Measurements from ENCODE around the gene SARS1. TPM values are rescaled to one million over a fixed set of nuclear protein-coding genes. Genes with fewer than 3 reads are reported as not detected.

SARS1 gene
- polyA plus RNA-seq, 1 of the 3 experiments (the other 2 are of a cell fraction), result 98.3 TPM

- TF ChIP-seq ZBTB33 (IDR thresholded peaks at IDR 0.05; ENCODE audit: borderline replicate concordance, low read depth), result no peak
These were observed 34.7 kb downstream of the SARS1 start (continued) for GRCh38 chr1:109248444-109248796.

- Histone ChIP-seq H3K9me3 (no peaks in the 10 kb centered on the region), H4K20me1 (ENCODE audit: insufficient read depth) (no peaks in the 10 kb centered on the region), H2AFZ (ENCODE audit: low read depth) (peak within 1 kb of the TSS; percentile 63; the same call in 1 of the 2 replicates), H3K36me3 (replicated peaks in 1 of 2; ENCODE audit: control insufficient read depth in 1 of 2, insufficient read depth in 2 of 2, low read length in 1 of 2) (no peaks in the 10 kb centered on the region), H3K4me1 (ENCODE audit: control insufficient read depth in 1 of 2, insufficient read depth in 2 of 2, low read depth in 1 of 2, low read length in 1 of 2) (peaks cover 0 to 31% of the 10 kb centered on the region in 2 experiments; a peak in 1 of 4 replicates), H3K4me3 (ENCODE audit: low read depth in 2 of 2, low read length in 1 of 2) (peak within 1 kb of the TSS; percentile 58 to 70), H3K9ac (no peak within 1 kb of the TSS), H3K27me3 (ENCODE audit: insufficient read depth) (no peaks in the 10 kb centered on the region), H3K27ac (ENCODE audit: low read depth in 2 of 2, low read length in 1 of 2) (peak within 1 kb of the TSS in 1 of 2 experiments; percentile 62; a peak in 1 of 4 replicates), H3K79me2 (ENCODE audit: insufficient read depth) (no peaks in the 10 kb centered on the region), H3F3A (replicated peaks; ENCODE audit: insufficient read depth) (no peaks in the 10 kb centered on the region), H3K4me2 (peak within 1 kb of the TSS; percentile 70), H3K9me2 (no peaks in the 10 kb centered on the region)
- peak; percentile 95 for DNase-seq
- no peak for TF ChIP-seq YY1 (IDR thresholded peaks at IDR 0.05; ENCODE audit: low read depth)
- peak; percentile 81 for TF ChIP-seq MAX (IDR thresholded peaks at IDR 0.05; ENCODE audit: low read depth)
- TF ChIP-seq GATA2 (CRISPR knock-in tag; IDR thresholded peaks at IDR 0.05), result no peak
- no peak for TF ChIP-seq GABPA (IDR thresholded peaks at IDR 0.05; ENCODE audit: low read depth)
- 41% methylated on average over 22 of the region's 49 CpGs for WGBS (ENCODE audit: low lambda C conversion rate)
- CTCF ChIA-PET, result interaction anchor here (0.7 to 3.7 kb wide), 9 partner anchors 9 to 149 kb away, joined by 3 to 20 read pairs (median 4); partner anchors contain the start of gene PSRC1
- POLR2A ChIA-PET, result interaction anchor here (1.1 to 2.9 kb wide), 4 partner anchors 9 to 149 kb away, joined by 3 to 20 read pairs (median 4); partner anchors contain the start of genes PSRC1 and SORT1
These were observed 35.3 kb downstream of the SARS1 start, which contains the start of gene CELSR2 for GRCh38 chr1:109248797-109249629. TSS of gene CELSR2 (plus strand) at chr1:109249539. CDS start at chr1:109250080, 541 bp downstream.

- Histone ChIP-seq H3K79me2 (ENCODE audit: insufficient read depth) (no peaks in the 10 kb centered on the region), H3K9ac (no peak overlapping the region), H2AFZ (ENCODE audit: low read depth) (peak overlapping the region; percentile 63; the same call in 1 of the 2 replicates), H3K4me1 (ENCODE audit: control insufficient read depth in 1 of 2, insufficient read depth in 2 of 2, low read depth in 1 of 2, low read length in 1 of 2) (peaks cover 0 to 39% of the 10 kb centered on the region in 2 experiments; a peak in 1 of 4 replicates), H3K27ac (ENCODE audit: low read depth in 2 of 2, low read length in 1 of 2) (peak overlapping the region in 1 of 2 experiments; percentile 62; a peak in 1 of 4 replicates), H3K36me3 (replicated peaks in 1 of 2; ENCODE audit: control insufficient read depth in 1 of 2, insufficient read depth in 2 of 2, low read length in 1 of 2) (no peaks in the 10 kb centered on the region), H3K4me3 (ENCODE audit: low read depth in 2 of 2, low read length in 1 of 2) (peak overlapping the region; percentile 58 to 70), H4K20me1 (ENCODE audit: insufficient read depth) (no peaks in the 10 kb centered on the region), H3K27me3 (ENCODE audit: insufficient read depth) (no peaks in the 10 kb centered on the region), H3K9me3 (no peaks in the 10 kb centered on the region), H3K4me2 (peak overlapping the region; percentile 70), H3F3A (replicated peaks; ENCODE audit: insufficient read depth) (no peaks in the 10 kb centered on the region), H3K9me2 (no peaks in the 10 kb centered on the region)
- WGBS (ENCODE audit: low lambda C conversion rate), result 3% methylated on average over 6 of the region's 80 CpGs
- POLR2A ChIA-PET, result interaction anchor here (1.1 to 2.9 kb wide), 4 partner anchors 10 to 150 kb away, joined by 3 to 20 read pairs (median 4); partner anchors contain the start of genes PSRC1 and SORT1
- DNase-seq, result peak; percentile 83
- CTCF ChIA-PET, result interaction anchor here (0.6 to 3.7 kb wide), 9 partner anchors 10 to 244 kb away, joined by 3 to 20 read pairs (median 4); partner anchors contain the start of gene PSRC1
- no peak for TF ChIP-seq POLR2AphosphoS5 (IDR thresholded peaks at IDR 0.05; ENCODE audit: low read depth, low read length)
- TF ChIP-seq NFIC (IDR thresholded peaks at IDR 0.05; ENCODE audit: borderline replicate concordance), result no peak
- TF ChIP-seq IRF3 (IDR thresholded peaks at IDR 0.05; ENCODE audit: low read depth, low read length), result no peak
- TF ChIP-seq USF2 (IDR thresholded peaks at IDR 0.05; ENCODE audit: borderline replicate concordance, low read depth, low read length), result no peak
- no peak for TF ChIP-seq MXI1 (IDR thresholded peaks at IDR 0.05; ENCODE audit: low read depth, low read length)
- no peak for TF ChIP-seq RFX5 (IDR thresholded peaks at IDR 0.05; ENCODE audit: low read length)
- no peak for TF ChIP-seq GABPA (IDR thresholded peaks at IDR 0.05; ENCODE audit: low read depth)
- no peak for TF ChIP-seq TCF12 (IDR thresholded peaks at IDR 0.05)
- no peak for TF ChIP-seq FOXJ3 (CRISPR knock-in tag; IDR thresholded peaks at IDR 0.05)
- TF ChIP-seq FOSL2 (IDR thresholded peaks at IDR 0.05; ENCODE audit: borderline replicate concordance, low read depth), result no peak
- TF ChIP-seq MEF2A (IDR thresholded peaks at IDR 0.05; ENCODE audit: borderline replicate concordance, low read depth), result no peak
- no peak for TF ChIP-seq USF1 (IDR thresholded peaks at IDR 0.05; ENCODE audit: borderline replicate concordance, low read depth)
These were observed 36.1 kb downstream of the SARS1 start for GRCh38 chr1:109249654-109250401.
